Measurements from ENCODE around the gene ATOSA.

The ATOSA gene

DNA sequence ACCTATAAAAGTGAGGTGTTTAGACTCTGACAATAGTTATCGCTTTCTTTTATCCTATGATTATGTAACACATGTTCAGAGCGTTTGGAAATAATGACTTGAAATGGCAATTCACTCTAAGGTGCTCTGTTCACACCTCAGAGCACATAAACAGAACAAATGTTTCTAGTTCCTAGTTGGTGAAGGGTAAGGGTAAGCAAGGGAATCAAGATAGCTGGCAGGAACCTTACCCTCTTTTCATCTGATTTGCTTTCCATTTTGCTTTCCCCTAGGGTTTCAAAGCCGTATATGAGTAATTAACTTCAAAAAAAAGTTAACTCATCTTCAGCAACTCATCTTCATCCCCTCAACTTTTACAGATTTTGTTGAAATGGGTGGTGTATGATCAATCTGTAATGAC lies 2.3 kb upstream of the ATOSA start:
- DNase-seq: no peak

DNA sequence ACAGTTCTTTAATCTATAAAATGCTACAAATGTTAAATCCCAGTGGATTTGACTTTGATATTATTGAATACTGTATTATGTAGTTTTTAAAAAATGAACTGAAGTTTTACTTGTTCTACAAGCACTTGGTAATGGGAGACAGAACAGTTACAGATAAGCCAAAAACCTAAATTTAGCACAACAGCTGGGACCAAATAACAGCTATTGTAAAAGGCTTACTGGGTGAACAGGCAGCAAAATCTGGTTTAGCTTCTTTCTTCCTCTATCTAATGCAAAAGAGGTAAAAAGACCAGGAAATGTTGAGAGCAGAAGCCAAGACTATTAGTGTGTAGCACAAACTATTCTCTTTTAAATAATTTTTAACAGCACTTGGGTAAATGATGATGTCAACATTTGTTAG lies 1.6 kb upstream of the ATOSA start:
- no peak for DNase-seq

DNA sequence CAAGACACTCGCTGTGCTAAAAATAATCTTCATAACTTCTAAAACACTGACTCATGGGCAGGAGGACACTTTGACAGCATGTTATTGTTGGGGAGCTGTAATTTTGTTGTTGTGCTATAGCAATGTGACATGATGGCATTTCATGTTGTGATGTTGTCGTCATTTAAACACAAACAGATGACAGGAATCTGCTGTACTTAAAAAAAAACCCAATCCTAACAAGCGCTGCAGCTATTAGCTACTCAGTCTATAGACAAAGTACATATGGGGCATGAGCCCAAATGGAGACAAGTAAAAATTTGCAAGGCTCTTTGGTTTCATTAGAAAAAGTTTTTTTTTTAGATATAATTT lies 828 bp upstream of the ATOSA start:
- no peak for DNase-seq

DNA sequence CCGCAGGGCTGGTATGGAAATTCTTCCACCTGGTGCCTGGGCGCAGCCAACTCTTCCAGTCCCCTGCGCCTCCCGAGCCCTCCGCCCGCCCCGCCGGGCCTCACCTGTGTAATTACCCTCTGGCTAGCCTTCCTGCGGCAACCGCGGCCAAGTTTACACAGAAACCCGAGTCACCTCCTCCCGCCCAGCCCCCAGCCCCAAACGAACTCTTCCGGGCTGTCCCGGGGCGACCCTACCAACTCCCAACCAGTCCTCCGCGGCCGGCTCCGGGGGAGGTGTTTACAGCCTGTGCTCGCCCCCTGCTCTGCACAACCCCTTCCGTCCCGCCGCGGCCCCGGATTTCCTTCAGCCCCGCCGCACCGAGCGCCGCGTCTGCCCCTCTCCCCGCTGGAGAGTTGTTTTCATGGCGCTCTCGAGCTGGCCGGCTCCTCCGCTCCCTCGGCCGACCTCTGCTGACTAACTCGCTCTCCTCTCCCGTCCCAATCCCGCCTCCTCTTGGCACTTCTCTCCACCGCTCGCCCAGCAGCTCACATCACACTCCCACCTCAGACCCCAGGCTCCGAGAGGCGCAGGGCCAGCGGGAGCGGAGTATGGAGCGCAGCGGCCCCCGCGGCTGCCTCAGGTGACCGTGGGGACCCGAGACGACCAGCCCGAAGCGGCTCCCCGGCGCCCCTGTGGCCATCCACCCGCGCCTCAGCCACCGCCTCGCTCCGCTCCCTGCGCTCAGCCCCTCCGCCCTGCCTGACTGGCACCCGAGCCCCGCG lies 538 bp downstream of the ATOSA start:
- DNase-seq: peak; percentile 63 to 69

DNA sequence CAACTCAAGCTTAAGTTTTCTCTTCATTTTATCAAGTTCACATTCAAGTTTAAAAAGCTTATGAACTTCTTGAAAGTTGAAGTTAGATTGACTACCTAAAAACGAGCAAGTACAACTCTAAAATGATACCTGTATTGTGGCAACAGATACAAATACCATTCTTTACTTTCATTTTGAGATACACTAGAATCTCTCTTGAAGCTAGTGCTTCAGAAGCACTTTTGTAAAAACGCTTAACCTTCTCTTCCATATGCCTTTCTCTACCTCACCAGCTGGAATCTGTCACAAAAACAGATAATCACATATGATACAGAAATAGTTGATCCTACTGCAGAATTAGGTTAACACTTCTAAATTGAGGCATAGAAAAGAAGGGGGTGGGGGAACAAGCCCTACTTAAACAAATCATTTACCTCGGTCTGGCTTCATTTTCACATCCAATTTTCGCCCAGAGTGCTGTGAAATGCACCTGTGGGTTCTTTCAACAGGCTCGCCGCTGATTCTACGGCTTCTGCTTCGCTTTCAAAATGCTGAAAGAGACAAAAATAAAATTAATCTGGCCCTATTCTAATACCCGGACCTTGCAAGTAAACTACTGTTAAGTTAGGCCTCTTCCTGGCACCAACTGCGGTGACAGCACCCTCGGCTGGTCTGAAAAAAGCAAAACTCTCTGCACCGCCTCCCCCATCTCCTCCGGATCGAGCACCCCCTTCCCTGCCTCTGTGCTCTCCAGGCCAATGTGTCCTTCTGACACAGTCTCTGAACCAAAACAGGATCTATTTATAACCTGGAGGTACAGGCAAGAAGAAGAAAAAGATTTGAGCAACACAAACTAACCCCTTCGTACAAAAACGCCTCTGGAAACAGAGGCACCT lies 1.4 kb downstream of the ATOSA start:
- peak; percentile 55 for DNase-seq

DNA sequence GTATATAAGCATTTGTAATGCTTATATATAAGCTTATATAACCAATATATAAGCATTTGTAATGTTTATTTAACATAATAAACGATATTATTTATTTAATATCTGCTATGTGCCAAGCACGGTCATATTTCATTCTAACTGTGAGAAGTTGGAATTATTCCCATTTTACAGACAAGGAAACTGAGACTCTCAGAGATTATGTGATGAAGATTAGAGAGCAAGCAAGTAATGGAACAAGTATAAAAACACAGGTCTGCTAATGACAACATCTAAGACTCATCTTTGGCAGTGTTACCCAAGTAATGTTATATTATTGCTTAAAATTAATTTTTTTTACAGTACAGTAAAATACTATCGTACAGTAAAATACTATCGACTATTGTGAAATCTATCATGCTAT lies 4.4 kb downstream of the ATOSA start:
- DNase-seq: no peak

DNA sequence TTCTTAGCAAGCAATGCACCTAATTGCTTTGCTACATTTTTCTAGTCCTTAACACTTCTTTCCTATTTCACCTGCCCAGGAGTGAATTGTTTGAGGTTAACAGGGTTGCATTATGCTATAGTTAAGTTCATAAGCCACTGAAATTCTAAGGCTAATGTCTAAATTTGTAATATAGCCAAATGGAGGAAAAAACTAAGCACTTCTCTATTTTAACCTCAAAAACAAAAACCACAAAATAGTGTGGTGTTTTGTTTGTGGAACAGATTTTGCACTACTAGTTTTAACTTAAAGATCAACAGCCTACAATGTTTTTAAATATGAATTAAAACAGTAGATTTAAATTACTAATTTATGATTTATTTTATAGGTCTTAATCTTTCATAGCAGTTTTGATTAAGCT lies 5.5 kb downstream of the ATOSA start:
- DNase-seq: no peak

DNA sequence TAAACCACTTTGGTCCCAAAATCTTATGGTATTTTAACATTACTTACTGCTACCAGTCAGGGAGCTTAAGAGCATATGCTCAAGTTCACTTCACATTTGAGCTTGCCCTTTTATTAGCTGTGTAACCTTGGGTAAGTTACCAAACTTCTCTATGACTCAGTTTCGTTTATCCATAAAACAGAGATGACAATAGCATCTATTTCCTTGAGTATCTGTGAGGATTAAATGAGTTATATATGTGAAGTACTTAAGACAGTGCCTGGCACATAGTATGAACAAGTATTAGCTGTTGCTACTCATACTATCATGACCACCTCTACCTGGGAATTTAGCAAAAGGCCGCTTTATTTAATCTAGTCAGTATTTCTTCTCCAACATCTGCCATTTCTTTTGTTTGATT lies 5.9 kb downstream of the ATOSA start:
- DNase-seq: no peak

DNA sequence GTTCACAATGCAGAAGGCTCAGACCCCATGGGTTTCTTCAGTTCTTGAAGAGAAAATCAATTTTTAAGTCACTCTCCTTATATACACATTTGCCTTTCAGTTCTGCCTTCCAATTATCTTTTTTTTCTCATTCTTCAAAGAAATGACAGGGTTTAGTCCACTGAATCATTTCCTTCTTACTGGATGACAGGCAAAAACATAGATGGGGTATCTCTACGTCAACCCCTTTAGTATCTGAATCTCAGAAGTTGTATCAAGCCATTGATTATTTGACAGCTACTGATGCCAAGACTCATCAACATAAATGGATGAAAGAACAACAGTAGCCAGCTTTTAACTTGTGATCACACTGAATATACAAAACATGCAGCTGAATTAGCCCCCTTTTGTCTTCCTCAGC lies 6.5 kb downstream of the ATOSA start:
- DNase-seq: no peak

DNA sequence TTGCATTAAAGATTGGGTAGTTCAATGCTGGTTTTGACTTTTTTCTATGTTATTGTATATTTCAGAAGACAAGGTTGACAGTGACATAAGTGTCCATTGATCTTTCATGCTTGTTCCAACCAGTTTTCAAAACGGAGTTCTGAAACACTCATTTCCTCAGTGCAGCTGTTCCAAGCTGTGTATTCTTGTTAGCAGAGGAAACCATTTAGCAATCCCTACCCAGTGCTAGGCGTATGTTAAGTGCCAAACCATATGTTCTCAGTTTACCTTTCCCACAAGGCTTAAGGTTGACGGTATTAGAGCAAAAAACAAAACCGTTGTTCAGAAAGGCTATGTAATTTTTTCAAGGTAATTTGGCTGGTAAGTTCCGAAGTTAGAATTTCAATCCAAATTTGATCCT lies 9.1 kb downstream of the ATOSA start:
- DNase-seq: no peak

DNA sequence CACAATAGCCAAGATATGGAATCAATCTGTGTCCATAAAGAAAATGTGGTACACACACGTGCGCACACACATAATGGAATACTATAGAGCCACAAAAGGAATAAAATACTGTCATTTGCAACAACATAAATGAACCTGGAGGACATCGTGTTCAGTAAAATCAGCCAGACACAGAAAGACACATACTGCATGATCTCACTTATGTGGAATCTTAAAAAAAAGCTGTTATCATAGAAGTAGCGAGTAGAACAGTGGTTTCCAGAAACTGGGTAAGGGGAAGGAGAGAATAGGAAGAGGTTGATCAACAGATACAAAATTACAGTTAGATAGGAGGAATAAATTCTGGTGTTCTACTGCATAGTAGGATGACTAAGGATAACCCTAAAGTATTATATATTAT lies 11.1 kb downstream of the ATOSA start:
- no peak for DNase-seq

DNA sequence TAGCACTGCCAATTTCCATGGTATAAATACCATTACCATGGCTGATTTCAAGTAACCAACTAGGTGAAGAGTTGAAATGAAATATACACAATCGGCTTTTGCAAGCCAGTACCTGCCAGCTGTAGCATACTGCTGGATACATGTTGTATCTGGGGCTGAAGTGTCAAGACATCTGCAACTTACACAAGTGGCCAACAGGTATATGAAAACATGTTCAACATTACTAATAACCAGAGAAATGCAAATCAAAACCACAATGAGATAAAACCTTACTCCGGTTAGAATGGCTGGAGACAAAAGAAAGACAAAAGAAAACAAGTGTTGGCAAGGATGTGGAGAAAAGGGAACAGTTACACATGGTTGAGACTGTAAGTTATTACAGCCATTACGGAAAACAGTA lies 11.6 kb downstream of the ATOSA start:
- no peak for DNase-seq

DNA sequence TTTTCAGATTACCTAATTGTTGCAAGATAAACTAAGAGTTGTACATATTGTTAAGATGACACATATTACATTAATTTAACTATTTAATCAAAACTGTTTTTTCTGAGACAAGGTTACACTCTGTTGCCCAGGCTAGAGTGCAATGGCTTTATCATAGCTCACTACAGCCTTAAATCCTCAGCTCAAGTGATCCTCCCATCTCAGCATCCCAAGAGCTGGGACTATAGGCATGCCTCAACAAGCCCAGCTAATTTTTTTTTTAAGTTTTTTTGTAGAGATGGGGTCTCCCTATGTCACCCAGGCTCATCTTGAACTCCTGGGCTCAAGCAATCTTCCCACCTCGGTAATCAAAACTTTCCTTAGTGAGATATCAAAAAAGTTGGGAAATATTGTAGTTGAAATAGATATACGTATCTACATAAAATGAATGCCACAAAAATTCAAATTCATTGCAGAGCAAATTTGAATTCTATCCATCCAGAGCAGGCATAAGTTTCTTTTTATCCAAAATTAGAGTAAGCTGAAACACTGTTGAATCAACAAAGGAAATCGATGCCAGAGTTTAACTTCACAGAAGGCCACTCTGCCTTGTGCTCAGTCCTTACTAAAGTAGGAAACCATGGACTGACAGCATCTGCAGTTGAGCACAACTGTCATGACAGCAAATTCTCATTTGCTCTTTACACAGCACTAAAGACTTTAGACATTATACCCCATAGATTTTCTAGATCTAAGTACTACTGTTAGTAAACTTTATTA lies 15.5 kb downstream of the ATOSA start:
- DNase-seq: no peak

DNA sequence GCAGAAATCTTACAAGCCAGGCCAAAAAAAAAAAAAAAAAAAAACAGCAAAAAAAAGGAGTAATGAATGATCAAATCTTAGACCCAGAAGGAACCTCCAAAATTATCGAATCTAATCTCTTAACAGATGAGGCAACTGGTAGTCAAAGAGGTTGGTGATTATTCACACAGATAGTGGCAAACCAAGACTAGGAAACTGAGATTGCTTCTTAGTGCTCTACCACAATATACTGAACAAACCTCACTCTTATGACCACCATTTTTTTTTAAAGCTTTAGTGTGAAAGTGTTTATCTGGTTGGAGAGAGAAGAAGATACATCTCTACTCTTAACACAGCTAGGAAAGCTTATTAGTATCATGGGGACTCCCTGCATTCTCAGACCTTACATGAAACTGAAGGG lies 17.3 kb downstream of the ATOSA start:
- no peak for DNase-seq

DNA sequence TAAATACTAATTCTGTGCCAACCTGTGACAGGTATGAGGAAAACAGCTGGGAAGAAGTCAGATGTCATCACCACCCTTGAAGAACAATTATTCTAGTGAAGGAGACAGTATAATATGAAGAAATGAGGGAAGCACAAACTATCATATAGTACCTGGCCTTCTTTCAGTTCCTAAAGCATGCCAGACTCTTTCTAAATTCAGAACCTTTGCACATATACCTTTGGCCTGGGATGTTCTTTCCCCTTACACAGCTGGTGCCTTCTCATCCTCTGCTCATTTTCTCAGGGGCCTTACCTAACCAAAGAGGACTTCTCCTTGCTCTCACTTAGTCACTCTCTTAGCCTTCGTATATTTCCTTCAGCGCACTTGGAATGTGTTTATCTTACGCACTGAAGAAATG lies 19.0 kb downstream of the ATOSA start:
- DNase-seq: no peak

DNA sequence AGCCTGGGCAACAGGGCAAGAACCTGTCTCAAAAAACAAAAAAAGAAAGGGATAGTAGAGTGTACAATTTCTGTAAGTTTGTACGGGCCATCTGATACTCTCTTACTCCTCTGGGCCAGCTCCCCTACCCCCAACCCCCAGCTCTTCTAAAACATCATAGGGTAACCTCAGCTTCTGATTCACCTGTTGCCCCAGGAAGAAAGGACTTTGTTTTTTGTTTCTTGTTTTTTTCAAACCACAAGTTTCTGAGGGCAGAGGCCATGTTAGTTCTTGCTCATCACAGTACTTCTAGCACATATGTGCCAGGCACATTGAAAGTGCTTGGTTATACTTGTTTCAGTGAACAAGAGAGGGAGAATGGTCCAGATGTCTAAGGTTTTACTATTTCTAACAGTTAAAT lies 20.2 kb downstream of the ATOSA start:
- DNase-seq: peak in 1 of 2 donors; percentile 29

DNA sequence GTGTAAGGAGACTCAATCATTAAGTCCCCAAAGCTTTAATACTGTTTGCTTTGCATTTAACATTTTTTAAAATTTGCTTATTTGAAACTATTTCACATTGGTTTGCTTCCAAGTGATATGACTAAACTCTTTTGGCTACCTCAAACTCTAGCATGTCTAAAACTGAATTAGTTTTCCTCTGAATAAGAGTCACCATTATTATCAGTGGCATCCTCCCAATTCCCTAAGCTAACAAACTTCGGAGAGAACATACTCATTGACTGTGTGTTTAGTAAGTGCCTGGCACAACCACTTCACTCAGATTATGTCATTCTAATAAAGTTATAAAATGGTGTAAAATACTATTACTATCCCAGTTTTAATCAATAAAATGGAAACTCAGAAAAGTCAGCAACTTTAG lies 21.9 kb downstream of the ATOSA start:
- DNase-seq: no peak

DNA sequence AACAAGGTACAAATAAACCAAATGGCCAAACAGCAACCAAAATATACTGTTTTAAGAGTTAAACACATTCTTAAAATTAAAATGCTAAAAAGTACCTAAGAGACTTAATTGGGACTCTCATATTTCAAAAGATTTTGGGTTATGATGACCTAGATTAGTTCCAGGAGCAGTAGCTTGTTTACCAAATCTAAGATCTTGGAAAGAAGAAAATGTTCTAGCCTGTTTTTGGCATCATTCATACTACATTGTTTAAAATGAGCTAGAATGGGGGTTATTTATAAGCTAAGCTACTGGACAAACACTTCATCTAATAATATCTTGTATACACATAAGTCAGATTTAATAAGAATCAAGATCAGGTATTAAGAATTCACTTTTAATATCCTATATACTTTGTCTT lies 22.8 kb downstream of the ATOSA start:
- DNase-seq: no peak

DNA sequence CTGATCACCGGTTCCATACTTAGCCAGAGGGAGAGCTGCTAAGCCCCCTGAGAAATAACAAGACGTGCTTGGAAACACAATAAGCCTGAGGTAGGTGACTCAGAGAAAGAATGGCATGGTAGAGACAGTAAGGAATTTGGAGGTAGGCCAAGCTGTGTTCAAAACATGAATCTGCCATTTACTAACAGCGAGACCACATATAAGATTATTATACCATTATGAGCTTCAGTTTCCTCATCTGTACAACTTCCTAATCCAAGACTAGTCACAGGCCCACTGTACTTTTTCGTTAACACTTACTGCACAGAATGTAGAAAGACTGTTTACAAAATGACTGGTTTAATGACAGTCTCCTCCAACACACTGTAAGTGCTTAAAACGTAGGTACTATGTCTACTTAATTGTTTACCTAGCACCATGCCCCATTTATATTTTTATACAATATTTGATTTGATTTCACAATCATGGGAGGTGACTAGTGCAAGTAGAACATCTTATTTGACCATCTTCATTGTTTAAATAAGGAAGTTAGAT lies 25.7 kb downstream of the ATOSA start:
- no peak for DNase-seq

DNA sequence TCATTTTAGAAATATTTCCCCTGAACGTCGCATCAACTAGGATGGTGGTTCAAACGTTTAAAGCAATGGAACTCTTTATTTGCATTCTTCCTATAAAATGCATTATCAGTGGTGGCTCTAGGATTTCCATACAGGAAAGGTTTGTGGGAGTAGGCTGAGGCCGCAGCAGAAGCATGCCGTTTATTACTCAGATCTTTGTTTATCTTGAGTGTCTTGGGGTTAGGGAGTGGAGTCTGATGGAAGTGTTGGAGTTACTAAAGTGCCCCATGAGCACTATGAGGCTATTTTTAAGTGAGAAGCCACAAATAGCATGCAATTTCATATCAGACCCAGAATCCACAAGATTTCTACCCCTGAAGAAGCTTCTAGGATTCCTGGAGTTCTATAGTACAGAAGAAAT lies 26.2 kb downstream of the ATOSA start:
- no peak for DNase-seq

DNA sequence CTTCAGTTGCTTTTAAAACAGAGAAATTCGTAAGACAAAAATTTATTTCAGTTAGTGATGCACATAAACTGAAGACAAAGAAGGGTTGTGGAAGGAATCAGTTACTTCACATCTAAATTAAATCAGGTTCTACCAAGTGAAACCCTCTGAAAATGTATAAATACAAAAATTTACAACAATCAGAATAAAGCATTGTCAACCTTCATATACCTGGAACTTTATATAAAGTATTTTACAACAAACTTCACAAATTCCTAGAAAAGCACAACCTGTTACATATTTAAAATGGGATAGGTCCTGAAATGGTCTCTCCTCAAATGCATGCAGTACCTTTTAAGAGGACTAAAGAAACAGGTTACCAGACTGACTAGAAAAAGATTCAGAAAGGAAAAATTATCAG lies 26.9 kb downstream of the ATOSA start:
- no peak for DNase-seq

DNA sequence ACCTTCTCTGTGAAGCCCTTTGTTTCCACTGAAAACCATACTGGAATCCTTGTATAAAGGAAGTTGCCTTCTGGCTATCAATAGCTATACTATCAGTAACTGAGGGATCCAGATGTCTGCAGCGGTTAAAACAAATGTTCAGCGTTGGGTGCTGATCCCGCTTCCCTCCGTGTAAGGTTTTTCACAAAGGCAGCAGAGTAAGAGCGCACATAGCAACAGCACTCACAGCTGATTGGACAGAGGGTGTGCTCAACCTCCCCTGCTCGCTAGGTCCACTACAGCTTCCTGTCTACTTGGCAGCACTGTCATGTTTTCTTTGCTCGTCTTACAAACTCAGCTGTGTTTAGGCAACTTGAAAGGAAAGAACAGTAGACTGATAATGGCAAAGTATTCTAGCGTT lies 27.3 kb downstream of the ATOSA start:
- DNase-seq: peak; percentile 17 to 35

DNA sequence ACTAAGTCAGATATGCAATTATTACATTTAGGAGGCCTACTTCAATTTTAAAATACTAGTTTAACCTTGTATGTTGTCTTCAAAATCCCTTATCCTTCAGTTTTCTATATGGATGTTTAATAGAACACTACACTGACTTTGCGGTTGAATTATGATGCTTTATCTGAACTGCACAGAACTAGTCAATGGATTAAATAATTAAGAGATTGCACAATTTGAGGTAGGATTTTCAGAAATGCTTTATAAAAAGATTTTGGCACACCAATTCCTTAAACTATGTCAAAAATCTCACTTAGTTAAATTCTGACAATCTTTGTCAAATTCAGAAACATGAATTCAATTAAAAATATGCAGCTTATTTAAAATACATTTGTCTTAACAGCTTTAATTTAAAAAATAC lies 28.1 kb downstream of the ATOSA start:
- no peak for DNase-seq

DNA sequence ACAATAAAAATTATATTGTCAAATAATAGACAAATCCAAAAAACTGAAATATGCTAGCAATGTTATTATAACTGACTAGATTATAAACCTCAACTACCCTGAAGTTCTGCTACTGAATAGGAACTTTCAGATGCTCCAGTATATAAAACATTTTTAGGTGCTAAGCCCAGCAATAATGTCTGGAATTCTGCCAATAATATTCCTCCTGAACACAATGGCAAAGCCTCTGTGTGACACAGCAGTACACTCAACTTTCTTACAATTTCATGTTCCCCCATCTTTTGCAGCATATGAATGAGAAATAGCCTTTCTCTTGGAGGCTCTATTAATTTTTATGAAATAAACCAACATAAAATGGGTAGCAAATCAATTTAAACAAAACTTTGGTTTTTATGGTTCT lies 29.5 kb downstream of the ATOSA start:
- no peak for DNase-seq

Data from stimulated activated CD4-positive, alpha-beta T cell treated with anti-CD3 and anti-CD28 coated beads, Interleukin-2, amount 100 ng/mL, for 24 hours (primary cell).